AG09319 (cell line): Measurements from ENCODE around the gene OPCML.

Experiments
- DNase-seq: peaks from one replicate; pipeline ENCODE4 v3.0.0-alpha.2; 2010; ENCODE audit warnings: low read depth; ENCODE audit errors: extremely low read depth
- TF ChIP-seq, protein P1 (sequence below): IDR thresholded peaks from 2 replicates; pipeline ENCODE4 v1.5.1; 2011; ENCODE audit warnings: low read depth, mild to moderate bottlenecking, inconsistent platforms, low read length, moderate library complexity

Gene OPCML

DNA sequence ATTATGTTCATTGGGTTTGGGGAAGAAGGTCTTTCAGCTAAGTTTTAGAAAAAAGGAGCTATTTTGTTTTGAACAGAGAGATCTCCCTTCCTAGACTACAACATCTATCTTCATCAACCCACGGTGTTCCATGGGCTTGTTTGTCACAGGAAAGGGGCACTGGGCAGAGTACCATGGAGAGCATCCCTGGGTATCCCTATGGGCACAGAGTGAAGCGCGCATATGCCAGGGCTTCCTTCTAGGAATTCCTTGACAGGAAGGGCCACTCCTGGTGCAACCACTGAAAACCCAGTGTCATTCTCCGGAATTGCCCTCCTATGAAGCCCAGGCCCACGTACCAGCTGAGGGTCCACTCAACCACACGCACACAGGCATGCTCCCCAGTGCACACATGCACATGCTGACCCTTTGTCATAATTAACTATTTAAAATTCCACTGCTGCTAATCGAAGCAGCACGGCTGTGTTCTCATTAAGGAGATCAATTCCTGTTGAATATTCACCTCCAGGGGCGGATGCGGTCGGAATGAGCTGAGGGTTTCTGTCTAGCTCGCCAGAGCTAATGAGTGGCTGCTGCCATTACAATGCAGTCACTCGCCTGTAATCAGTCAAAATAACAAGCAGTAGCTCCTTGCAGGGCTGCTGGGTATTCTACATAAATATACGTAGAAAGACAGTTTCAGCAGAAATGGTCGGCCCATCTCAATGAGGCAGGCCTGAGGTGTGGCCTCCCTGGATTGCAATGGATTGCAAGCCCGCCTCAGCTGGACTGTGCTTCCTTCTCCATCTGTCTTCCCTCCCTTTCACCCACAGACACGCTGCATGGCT lies 512.5 kb downstream of the OPCML start:
- no peak for DNase-seq
- TF ChIP-seq, protein P1, sequence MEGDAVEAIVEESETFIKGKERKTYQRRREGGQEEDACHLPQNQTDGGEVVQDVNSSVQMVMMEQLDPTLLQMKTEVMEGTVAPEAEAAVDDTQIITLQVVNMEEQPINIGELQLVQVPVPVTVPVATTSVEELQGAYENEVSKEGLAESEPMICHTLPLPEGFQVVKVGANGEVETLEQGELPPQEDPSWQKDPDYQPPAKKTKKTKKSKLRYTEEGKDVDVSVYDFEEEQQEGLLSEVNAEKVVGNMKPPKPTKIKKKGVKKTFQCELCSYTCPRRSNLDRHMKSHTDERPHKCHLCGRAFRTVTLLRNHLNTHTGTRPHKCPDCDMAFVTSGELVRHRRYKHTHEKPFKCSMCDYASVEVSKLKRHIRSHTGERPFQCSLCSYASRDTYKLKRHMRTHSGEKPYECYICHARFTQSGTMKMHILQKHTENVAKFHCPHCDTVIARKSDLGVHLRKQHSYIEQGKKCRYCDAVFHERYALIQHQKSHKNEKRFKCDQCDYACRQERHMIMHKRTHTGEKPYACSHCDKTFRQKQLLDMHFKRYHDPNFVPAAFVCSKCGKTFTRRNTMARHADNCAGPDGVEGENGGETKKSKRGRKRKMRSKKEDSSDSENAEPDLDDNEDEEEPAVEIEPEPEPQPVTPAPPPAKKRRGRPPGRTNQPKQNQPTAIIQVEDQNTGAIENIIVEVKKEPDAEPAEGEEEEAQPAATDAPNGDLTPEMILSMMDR = no peak

DNA sequence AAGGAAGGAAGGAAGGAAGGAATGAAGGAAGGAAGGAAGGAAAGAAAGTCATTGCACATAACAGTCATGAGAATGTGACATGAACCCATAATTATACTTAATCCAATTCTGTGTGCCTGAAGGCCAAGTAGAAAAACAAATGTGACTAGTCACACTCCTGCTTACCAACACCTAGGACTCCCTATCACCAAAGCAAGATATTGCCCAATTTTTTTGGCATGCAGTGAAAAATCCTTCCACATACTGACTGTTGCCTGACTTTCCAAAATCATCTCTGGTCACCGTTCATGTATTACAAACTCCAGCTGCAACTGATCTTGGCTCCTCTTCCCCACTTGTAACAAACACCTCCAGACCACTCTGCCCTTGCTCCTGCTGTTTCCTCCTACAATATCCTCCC lies 516.8 kb downstream of the OPCML start:
- TF ChIP-seq, protein P1 = no peak

DNA sequence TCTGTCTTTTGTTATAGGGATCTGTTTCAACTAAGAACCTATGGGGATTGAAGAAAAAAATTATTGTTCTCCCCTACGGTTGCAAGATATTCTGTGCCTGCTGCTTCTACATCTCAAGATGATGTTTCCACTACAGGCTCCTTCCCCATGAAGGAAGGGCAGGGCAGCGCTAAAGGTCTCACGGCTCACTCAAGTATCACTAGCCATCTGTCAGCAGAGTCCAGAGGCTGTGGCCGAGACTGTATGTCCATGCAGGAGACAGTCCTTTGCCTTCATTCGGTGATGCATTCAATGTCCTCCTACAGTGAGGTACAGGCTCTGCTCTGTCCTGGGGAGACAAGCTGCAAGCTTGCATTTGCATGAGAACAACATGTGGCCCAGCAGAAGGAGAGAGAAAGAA lies 518.0 kb downstream of the OPCML start:
- TF ChIP-seq, protein P1 = no peak
- no peak for DNase-seq

More for the DNA sequence above, 516.8 kb downstream of the OPCML start:
- DNase-seq = no peak

DNA sequence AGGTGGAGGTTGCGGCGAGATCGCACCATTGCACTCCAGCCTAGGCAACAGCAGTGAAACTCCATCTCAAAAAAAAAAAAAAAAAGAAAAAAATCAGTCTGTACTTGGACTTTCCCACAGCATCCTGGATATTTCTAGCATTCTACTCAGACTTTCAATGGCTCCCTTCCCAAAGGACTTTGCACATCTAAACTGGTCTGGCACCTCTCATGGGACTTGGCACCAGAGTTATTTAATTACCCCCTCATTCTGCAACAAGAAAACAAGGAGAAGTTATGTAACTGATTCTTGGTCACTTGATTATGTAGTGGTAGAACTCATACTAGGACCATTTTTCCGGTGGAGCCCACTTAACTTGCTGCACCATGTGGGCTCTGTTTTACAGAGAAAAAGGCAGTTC lies 519.5 kb downstream of the OPCML start:
- no peak for DNase-seq
- TF ChIP-seq, protein P1 = no peak

DNA sequence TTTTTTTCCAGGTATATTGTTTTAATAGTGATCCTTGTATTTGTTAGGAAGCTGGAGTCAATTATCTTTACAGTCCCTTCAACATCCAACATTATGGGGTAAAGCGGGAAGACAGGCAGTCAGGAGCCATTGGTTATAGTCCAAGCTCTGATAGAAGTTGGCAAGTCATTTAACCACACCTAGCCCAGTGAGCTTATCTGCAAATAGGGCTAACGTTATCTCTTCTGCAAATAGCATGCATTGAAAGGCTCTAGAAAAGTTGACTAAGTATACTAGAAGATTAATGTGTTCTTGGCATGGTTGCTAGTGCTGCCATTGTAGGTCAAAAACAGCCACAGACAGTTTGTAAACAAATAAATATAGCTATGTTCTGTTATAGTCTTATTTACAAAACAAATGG lies 520.7 kb downstream of the OPCML start:
- TF ChIP-seq, protein P1 = no peak
- no peak for DNase-seq

DNA sequence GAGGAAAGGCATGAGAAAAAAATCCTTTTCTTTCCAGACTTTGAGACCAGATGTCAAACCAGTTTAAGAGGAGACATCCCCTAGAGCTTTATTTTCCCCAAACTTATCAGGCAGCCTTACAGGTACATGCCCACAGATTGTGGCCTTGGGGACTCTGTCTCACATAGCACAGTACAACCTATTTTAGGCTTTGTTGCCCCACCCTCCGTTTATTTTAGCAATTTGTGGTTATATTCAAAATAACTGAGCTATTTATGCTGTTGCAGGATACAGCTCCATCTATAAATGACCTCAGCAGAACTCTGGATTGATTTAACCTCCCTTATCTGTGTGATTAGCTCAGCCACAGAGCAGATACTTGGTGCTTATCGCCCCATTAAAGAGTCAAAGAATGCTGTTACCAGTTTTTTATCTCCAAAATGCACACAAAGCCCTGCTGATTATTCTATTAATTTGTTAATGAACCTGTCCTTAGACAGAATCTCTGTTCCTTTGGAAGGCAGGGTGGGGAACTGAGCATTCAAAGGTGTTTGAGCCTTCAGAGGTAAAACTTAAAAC lies 525.2 kb downstream of the OPCML start:
- TF ChIP-seq, protein P1 = no peak
- no peak for DNase-seq

DNA sequence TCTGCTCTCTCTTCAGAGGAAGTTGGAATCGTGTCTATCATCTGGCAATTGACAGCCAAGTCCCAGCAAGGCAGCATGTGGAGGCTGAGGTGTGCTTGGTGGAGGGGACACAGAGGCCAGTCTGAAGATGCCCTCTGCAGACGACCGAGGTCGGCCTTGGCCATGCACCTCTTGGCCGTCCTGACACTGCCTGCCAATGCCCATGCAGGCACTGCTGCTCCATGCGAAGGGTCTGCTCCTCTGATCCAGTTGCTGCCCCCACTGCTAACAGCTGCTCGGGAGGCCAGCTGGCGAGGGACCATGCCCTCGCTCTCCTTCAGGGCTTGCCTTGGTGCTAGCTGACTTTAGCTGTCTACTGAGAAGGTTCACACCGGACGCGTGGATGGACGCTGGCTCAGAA lies 527.9 kb downstream of the OPCML start:
- DNase-seq = no peak
- TF ChIP-seq, protein P1 = no peak
